HG03196 (cell line): ENCODE measurements around the gene TOMM22.

ENCODE experiments used
- ATAC-seq: cut with Tn5 transposase; IDR thresholded peaks from one replicate; pipeline ENCODE4 v1.9.1; 2021; ENCODE audit not compliant: unreplicated experiment

The TOMM22 gene

DNA sequence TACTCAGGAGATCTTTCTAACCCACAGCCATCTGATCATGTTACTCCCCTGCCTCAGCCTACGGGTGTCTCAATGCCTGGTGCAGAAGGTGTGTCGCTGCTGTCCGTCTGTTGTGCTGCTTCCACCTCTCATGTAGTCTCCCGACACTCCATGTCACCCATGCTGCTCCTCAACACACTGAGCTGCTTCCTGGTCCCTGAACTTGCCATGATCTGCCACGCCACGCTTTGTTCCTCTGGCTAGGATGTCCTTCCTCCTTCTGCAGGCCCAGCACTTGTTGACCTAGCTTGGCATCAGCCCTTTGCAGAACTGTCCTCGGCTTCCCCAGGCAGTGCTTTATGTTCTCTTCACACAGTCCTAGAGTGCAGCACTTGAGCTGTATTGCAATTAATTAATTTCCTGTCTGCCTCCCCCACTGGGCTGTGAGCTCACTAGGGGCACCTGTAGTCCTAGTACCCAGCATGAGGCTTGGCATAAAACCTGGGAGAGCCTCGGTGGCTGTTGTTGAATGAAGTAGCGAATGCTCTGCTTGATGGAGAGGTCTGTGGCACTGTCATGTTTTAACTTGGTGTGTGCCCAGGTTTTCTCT is 33.5 kb downstream of the TOMM22 start:
- ATAC-seq, result no peak

DNA sequence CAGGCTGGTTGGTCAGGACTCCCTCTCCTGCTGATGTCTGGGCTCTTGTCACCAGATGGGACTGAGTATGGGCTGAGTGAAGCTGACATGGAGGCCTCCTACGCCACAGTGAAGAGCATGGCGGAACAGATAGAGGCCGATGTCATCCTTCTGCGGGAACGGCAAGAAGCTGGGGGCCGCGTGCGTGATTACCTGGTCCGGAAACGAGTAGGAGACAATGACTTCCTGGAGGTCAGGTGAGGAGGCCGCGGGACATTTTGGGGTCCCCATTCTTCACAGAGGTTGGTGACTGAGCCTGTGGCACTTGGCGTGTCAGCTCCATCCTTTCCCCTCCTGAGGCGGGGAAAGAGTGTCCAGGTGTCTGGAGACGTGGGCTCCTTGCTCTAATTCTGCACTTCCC is 34.1 kb downstream of the TOMM22 start:
- ATAC-seq, result no peak

DNA sequence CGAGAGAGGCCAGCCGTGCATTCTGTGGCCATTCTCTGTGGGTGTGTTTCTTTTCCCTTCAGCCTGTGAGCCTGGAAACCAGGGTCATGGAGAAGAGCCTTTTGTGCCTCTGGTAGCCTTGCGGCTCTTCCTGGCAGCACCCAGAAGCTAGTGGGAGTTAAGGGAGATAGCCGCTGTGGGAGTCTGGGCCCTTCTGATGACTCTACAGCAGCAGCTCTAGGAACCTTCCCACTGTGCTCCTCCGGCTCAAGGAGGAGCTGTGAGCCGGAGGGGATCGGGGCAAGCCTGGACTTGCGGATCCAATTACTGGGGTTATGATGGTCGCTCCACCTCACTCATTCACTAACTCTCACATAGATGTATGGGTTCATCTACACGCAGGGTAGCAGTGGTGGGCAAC is 34.5 kb downstream of the TOMM22 start:
- ATAC-seq, result no peak

DNA sequence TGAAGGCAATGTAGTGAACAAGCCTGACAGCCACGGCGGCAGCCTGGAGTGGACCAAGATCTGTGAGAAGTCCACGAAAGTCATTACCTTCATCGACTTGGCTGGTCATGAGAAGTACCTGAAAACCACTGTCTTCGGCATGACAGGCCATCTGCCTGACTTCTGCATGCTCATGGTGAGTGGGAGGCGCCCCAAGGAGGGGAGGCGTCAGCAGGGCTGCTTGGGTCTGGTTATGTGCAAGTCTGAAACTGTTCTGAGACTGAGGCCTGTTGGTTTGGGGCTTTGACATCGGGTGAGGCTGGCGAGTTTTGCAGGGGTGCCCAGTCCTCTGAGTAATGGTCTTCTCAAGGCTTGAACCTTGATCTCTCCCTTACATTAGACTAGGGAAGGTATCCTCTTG is 35.1 kb downstream of the TOMM22 start:
- no peak for ATAC-seq

DNA sequence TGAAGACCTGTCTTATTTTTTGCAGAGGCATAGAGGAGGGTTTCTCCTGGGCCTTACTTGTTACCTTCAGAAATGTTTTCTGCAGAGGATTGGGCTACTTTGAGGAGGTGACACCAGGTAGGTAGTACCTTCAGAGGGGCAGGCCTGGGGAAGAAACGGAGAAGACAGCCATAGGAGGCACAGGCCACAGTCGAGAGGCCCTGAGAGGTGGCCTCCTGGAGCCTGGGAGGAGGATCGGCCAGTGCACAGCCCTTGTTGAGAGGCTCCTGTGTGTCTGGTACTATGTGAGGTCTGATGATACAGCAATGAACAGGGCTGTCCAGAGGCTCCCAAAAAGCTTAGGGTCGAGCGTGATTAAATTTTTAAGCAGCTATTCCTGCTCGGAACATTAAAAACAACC is 35.5 kb downstream of the TOMM22 start:
- no peak for ATAC-seq

DNA sequence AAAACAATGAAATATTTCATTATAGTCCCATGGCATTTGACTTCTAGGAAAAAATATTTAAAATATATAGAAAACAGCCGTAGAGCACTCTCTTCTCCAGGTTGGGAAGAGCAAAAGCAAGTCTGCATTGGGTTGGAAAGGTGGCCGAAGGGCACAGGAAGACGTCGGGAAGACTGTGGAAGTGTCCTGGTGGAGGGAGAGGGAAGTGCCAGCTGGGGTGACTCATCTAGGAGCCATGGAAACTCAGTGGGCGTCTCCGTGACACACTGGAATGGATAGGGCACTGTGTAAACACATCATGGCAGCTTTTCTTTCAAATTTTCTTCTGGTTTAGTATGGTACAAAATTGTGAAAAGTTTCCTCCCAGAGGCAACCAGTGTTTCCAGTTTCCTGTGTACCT is 36.7 kb downstream of the TOMM22 start:
- ATAC-seq, result no peak

DNA sequence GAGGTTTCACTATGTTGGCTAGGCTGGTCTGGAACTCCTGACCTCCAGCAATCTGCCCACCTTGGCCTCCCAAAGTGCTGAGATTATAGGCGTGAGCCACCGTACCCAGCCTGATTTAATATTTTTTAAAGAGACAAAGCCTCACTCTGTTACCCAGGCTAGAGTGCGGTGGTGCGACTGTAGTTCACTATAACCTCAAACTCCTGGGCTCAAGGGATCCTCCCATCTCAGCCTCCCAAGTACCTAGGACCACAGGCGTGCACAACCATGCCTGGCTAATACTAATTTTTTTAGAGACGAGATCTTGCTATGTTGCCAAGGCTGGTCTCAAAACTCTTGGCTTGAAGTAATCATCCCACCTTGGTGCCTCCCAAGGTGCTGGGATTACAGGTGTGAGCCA is 37.4 kb downstream of the TOMM22 start:
- no peak for ATAC-seq

DNA sequence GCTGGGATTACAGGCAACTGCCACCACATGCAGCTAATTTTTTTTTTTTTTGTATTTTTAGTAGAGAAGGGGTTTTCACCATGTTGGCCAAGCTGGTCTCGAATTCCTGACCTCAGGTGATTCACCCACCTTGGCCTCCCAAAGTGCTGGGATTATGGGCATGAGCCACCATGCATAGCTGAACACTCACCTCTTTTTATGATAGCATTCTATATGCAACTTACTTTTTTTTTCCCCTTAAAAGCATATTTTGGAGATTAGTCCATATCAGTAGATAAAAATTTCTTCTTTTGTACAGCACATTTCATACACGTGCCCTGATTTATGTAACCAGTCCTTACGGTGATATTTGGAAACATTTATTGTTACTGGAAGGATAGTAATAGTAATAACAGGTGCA is 38.6 kb downstream of the TOMM22 start:
- no peak for ATAC-seq

DNA sequence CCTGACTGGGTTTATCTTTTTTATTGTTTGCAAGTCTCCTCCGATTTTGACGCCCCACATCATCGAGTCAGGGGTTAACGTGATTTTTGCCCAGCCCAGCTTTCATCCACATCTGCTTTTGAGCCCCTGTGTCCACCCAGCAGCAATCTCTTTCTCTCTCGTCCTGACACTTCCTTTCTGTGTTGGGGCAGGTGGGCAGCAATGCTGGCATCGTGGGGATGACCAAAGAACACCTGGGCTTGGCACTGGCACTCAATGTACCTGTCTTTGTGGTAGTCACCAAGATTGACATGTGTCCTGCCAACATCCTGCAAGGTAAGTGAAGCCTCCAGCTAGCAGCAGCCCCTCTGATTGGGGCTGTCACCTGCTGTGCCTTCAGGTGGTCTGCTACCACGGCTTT is 39.8 kb downstream of the TOMM22 start:
- ATAC-seq, result no peak

DNA sequence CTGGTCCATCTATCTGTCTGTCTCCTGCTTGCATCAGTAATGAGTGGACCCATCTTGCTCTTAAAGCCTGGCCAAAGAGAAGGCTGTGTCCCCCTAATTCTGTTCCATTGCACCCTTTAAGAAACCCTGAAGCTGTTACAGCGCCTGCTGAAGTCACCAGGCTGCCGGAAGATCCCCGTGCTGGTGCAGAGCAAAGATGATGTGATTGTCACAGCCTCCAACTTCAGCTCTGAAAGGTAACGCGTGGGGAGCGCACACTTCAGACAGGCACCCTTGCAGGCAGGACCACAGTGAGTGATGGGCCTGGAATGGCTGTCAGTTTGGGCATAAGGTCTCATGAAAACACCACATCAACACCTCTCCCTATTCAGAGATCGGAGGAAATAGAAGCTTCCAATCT is 42.4 kb downstream of the TOMM22 start:
- no peak for ATAC-seq

DNA sequence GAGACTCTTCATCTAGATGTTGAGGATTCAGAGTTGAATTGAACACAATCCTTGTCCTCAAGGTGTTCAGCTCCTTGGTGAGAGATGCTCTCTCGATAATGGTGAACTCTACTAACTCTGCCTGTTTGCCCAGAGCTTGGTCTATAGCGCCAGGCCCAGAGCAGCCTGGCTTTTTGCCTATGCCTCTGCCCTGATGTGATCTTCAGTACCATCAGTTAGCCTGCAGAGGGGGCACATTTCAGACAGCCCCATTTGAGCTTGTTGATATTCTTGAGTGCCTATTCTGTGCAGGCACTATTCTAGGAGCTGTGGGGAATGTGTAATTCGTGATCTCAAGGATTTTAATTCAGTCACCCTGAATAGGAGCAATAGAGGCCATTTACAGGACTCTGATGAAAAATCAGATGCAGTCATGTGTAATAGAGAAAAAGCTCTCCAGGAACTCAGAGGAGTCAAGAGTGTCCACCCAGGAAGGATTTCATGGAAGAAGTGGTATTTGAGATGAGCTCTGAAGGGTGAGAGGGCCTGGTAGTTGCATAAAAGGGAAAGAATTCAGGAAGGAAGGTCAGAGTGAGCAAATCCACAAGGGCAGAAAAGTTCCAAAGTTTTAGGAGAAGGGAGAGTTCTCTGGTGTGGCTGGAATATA is 43.3 kb downstream of the TOMM22 start:
- no peak for ATAC-seq

DNA sequence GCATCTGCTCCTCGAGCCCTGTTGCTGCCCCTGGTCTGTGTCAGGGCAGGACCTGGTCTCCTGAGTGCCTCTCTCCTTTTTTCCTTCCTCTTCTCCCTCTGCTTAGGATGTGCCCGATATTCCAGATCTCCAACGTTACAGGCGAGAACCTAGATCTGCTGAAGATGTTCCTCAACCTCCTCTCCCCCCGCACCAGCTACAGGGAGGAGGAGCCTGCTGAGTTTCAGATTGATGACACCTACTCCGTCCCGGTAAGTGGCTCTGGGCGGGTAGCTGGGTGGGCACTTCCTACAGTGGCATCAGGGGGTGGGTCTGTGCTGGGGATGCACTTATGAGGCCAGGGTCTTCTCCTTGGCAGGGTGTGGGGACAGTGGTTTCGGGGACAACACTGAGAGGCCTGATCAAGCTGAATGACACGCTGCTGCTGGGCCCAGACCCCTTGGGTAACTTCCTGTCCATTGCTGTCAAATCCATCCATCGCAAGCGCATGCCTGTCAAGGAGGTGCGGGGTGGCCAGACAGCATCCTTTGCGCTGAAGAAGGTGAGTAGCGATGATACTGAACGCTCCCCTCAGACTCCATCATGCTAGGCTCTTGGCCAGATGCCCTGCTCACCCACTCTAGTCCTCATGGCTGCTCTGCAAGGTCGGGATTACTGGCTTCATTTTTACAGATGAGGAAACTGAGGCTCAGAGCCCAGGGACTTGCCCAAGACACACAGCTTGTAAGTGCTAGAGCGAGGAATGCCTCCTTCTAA is 44.3 kb downstream of the TOMM22 start:
- ATAC-seq, result no peak

DNA sequence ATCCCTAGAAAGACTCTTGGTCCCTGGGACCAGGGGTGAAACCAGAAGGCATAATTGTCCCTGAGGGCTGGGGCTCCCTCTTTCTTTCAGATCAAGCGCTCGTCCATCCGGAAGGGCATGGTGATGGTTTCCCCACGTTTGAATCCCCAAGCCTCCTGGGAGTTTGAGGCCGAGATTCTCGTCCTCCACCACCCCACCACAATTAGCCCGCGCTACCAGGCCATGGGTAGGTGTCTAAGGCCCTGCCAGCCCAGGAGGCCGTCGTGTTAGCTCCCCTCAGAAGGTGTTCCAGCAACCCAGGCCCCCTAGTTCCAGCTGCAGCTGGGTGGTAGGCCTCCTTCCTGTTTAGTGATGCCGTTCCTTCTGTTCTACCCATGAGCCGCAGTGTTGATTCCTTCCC is 45.4 kb downstream of the TOMM22 start:
- ATAC-seq, result no peak

DNA sequence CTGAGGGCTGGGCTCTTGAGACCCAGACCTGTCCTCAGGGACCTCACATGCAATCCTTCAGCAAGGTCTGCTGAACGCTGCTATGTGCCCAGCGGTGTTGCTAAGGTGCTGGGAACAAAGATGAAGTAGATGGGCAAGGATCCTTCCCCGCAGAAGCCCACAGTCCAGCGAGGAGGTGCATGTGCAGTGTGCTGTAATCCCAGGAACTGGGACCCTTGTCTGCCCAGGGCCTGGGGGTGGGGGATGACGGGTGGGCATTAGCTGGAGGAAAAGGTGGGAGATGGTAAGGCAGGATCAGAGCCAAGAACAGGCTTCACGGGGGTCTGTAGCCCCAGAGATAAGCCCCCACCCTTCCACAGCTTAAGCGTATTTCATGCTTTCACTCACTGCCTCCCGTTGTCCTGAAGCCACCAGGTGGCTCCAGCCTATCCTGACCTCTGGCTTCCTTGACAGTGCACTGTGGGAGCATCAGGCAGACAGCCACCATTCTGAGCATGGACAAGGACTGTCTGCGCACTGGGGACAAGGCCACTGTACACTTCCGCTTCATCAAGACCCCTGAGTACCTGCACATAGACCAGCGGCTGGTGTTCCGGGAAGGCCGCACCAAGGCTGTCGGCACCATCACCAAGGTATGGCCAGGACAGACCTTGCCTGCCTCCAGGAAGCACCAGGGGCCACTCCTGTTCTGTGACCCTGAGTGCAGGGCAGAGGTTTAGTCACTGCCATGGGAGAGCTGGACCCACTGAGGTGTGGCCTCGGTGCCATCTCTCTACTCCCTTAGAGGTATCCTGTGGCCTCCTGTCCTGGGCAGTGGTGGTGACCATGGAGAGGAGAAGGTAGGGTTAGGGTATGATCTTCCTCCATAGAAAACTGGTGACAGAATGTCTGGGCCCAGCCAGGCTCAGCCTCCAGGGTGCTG is 46.0 kb downstream of the TOMM22 start:
- no peak for ATAC-seq

DNA sequence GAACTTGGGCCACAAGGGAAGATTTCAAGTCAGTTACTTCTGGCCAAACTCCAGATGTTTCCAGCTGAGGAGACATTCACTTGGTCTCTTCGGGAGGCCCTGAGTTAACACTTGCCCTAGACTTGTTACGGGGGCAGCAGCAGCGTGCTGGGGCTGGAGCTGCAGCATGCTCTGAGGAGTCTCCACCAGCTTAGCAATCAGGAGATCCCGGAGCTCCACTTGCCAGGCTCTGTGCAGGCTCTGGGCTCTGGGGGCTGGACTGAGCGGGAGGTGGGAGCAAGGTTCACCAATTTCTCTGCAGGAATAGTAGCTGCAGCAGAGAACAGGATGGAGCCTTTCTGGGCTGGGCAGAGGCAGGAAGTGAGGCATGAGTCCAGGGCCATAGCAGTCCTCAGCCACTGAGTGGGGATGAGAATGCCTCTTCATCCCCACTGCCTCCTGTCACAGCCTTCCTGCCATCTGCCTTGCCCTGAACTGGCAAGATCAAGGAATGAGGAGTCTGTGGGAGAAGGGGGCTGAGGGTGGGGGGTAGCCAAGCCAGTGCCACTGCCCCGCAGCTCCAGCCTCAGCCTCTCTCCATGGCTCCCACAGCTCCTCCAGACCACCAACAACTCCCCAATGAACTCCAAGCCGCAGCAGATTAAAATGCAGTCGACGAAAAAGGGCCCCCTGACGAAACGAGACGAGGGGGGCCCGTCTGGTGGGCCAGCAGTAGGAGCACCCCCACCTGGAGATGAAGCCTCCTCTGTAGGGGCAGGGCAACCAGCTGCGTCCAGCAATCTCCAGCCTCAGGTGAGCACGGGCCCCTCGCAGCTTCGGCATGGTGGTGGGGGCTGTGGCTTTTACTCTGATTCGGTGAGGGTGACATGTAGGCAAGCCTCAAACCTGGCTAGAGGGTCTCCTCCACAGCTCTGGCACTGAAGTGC is 47.4 kb downstream of the TOMM22 start:
- ATAC-seq, result no peak

DNA sequence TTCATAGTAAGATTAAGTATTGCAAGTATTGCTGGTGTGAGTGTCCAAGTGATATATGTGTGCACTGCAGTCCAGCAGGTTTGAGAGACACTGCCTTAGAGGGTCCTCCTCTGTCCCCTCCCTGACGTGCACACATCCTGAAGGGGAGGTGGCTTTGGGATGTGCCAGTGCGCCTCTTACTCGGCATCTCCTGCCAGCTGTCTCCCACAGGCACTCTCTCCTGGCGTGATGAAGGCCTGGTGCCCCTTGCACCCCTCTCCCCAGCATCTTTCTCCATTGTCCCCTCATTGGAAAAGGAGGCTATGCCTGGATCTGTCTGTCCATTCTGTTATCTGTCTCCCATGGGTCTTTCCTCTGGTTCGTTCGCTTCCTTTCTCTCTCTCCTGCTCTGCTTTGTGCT is 48.2 kb downstream of the TOMM22 start:
- no peak for ATAC-seq

DNA sequence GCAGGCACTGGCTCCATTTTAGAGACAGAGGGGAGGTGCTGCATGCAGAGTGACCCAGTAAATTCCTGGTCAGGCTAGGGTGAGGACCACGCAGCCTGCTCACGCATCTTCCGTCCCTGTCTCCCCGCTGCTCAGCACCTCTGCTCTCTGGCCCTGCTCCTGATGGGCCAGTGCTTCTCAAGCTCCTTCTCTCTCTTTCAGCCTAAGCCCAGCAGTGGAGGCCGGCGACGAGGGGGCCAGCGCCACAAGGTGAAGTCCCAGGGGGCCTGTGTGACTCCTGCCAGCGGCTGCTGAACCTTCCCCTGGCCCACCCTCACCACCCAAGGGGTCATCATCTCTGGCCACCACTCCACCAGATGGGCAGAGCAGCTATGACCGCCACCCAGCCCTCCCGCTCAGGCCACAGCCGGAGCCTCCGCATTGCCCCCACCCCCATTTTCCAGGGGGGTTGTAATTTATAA is 48.7 kb downstream of the TOMM22 start:
- ATAC-seq, result no peak

DNA sequence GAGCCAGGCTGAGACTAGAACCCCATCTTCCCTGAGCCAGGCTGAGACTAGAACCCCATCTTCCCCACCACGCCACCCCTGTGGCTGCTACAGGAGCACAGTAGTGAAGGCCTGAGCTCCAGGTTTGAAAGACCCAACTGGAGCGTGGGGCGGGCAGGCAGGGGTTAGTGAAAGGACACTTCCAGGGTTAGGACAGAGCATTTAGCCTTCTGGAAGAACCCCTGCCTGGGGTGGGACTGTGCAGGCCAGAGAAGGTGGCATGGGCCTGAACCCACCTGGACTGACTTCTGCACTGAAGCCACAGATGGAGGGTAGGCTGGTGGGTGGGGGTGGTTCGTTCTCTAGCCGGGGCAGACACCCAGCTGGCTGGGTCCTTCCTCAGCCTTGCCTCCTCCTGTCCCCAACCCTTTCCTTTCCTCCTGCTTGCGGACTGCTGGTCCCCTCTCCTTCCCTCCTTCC is 50.0 kb downstream of the TOMM22 start:
- no peak for ATAC-seq

DNA sequence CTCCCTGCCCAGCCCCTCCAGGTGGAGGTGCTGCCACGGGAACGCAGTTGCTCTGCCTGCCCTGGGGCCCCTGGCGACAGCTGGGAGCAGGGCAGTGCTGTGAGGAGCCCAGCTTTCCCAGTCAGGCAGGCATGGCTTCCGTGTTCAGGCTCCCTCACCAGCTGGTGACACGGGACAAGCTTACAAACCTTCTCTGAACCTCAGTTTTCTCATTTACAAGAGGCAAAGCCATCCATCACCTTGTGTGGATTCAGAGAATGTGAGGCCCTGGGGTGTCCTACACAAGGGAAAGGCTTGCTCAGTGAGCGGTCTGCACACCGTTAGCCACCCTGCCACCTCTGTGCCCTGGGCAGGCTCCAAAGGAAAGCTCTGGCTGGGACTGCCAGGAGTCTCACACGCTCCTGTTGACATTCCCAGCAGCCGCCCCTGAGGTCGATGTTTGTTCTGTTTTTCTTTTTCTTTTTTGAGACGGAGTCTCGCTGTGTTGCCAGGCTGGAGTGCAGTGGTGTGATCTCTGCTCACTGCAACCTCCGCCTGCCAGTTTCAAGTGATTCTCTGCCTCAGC is 50.6 kb downstream of the TOMM22 start:
- no peak for ATAC-seq

DNA sequence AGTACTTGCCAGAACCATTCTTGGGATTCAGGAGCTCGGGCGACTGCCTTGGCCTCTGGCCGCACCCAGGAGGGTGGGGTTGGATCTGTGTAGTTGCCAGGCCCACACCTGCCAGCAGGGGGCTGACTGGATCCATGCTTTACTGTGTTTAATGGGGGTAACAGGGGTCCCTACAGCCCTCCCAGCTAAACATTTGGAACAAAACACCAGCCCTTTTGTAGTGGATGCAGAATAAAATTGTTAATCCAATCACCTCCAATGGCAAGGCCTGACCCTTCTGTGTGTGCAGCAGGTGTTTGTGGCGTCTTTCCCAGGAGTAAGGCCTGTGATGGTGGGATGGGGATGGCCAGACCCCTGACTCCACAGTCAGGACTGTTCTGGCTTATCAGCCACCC is 51.6 kb downstream of the TOMM22 start:
- ATAC-seq, result no peak
